Stimulated activated CD4-positive, alpha-beta T cell treated with anti-CD3 and anti-CD28 coated beads, Interleukin-12 subunit alpha, Interleukin-12 subunit beta, amount 100 ng/mL, for 24 hours (primary cell): ENCODE results near the gene HBG1.

ENCODE experiments used
- DNase-seq, 2 experiments: peaks; one replicate each; pipeline ENCODE4 v3.0.0-alpha.2; 2020; ENCODE audit warnings: low read depth in 2 of 2

HBG1 gene

GRCh38 chr11:5246772-5247471 lies 2.7 kb downstream of the HBG1 start:
- DNase-seq: no peak

DNA sequence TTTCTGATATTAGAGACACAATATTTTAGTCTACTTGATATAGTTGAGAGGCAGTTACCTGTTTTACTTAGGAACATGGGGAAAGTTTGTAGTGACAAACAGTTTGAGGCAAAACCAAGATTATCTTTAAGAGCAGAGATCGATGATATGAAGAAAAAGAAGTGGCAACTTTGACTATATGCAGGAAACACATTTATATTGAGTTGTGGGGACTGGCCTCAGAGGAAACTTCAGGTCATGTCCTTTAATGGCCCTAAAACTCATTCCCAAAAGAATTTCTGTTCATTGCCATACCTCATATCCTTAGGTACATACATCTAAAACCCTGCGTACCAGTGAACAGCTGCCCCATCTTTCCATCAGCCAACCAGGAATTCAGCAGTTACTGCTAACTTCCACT lies 4.5 kb downstream of the HBG1 start:
- no peak for DNase-seq

- no peak for DNase-seq
Observed at GRCh38 chr11:5243816-5244180, 5.9 kb downstream of the HBG1 start.

GRCh38 chr11:5242933-5243815 lies 6.5 kb downstream of the HBG1 start:
- DNase-seq: no peak

DNA sequence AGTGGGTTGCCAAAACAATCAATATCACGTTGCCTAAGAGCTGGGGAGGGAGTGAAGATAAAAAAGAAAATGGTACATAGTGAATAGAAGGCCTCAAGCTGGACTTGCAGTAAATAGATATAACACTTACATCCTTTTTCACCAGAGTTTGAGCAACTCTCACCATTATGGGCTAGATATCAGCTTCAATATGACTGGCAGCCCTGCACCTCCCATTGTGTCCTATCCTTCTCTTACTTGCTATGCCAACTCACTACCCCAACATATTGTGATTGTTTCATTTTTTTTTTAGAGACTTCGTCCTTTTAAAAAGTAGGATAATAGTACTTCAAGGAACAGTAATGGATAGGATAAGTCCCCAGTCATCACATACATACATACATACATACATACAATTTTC lies 7.4 kb downstream of the HBG1 start:
- no peak for DNase-seq

GRCh38 chr11:5241458-5241857 lies 8.2 kb downstream of the HBG1 start:
- DNase-seq: no peak

GRCh38 chr11:5240458-5240857 lies 9.2 kb downstream of the HBG1 start:
- no peak for DNase-seq

DNA sequence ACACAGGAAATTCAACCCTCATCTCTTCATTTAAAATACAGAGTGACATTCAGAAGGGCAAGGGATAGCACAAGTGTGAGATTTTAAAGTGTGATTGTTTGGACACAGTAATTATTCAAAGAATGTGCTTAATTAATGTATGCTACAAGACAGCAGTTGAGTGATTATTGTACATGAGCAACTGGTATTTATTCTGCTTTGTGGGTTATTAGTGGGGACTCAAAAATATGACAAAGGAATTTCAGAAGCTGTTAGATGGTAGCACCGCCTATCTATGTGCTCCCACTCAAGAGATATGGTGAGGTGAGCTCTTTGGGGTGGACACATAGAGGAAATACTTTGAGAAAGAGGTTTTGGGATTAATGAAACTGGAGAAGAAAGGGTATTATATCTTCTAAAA lies 9.6 kb downstream of the HBG1 start:
- DNase-seq: no peak

DNA sequence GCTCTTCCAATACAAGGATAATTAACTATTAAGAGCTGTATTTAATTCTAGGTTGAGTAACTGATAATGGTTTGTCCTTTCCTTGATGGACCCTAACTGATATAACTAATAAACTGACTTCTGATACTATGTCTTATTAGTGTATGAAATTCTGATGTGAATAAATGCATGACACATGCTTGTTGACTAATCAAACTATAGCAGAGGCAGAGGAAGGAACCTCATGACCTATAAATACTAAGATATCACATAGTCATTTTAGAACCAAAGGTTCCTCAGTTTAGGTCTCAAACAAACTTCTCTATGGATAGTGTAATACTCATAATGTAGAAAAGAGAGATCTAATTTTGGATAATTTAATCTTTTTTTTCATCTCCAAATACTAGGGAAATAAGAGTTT lies 10.6 kb downstream of the HBG1 start:
- no peak for DNase-seq

GRCh38 chr11:5238486-5238885 lies 11.2 kb downstream of the HBG1 start:
- no peak for DNase-seq

DNA sequence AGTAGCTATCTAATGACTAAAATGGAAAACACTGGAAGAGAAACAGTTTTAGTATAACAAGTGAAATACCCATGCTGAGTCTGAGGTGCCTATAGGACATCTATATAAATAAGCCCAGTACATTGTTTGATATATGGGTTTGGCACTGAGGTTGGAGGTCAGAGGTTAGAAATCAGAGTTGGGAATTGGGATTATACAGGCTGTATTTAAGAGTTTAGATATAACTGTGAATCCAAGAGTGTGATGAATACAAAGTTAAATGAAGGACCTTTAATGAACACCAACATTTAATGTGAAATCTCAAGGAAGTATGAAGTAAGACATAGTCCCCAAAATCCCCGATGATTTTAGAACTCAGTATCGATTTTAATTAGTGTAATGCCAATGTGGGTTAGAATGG lies 12.2 kb downstream of the HBG1 start:
- no peak for DNase-seq

GRCh38 chr11:5235364-5236095 lies 14.1 kb downstream of the HBG1 start:
- no peak for DNase-seq

GRCh38 chr11:5234381-5234834 lies 15.2 kb downstream of the HBG1 start, which contains the start of gene HBD:
Gene HBD, minus strand, starts transcription at chr11:5234483. Its CDS starts 50 bp downstream, at chr11:5234433.
- no peak for DNase-seq

- DNase-seq: no peak
Observed at GRCh38 chr11:5233307-5233706, 16.4 kb downstream of the HBG1 start.

DNA sequence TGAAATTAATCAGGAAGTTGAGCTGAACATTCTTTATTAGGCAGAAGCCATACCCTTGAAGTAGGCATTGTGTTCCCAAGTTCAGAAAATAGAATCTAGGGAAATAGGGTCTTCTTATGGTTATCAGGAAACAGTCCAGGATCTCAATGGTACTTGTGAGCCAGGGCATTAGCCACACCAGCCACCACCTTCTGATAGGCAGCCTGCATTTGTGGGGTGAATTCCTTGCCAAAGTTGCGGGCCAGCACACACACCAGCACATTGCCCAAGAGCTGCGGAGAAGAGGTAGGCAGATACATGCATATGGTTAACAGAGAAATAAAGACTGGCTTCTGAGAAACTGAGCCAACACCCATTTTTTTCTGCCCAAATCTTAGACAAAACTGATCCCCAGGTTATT lies 16.8 kb downstream of the HBG1 start:
- DNase-seq: no peak

DNA sequence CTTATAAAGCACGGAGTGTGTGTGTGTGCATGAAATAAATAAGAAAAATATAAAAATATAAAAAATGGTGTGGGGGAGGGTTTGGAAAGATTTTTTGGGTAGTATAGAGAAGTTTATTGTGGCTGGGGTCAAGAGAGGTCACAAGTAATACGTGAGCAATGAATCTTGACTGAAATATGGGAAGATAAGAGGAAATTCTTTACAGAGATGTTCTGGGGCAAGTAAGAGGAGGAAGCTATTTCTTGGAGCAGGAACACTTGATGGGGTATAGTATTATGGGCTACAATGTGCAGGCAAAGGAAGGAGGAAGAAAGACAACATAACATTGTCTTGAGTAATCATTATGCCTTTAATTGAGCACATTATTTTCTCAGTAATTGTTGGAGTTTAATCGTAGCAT lies 17.5 kb downstream of the HBG1 start:
- no peak for DNase-seq

DNA sequence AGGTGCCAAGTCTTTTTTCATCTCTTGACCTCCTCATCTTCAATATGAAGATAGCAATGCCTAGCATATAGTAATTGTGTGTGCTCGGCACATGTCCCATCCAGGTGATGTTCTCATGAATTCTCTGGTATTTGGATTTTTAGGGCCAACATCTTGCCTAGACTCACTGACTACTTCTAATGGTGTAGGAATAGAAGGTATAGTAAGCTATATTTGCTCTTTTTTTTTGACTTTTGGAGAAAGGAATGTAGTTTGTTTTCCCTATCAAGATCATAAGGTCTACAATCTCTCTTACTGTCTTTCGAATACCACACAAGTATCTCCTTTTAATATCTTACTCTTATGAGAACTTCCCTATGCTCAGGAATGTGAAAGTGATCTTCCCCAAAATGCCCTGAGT lies 18.5 kb downstream of the HBG1 start:
- DNase-seq: no peak

- no peak for DNase-seq
Observed at GRCh38 chr11:5230266-5230665, 19.4 kb downstream of the HBG1 start.

GRCh38 chr11:5229796-5230195 lies 19.9 kb downstream of the HBG1 start:
- DNase-seq: no peak

DNA sequence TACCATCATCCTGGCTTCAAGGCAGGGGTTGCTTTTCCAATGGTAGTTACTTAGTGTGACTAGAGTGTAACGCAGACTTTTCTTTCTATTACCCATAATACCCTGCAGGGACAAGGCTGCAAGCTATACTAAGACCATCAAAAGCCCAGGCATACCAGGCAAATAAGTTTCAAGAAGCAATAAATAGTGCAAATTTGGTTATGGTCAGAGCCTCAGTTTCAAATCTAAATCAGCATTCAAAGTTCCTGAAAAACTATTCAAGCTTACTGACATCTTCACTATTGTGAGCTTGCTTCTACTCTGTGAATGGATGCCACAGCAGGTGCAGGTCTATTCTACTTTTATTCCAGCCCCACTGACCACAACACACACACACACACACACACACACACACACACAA lies 20.3 kb downstream of the HBG1 start:
- DNase-seq: no peak

DNA sequence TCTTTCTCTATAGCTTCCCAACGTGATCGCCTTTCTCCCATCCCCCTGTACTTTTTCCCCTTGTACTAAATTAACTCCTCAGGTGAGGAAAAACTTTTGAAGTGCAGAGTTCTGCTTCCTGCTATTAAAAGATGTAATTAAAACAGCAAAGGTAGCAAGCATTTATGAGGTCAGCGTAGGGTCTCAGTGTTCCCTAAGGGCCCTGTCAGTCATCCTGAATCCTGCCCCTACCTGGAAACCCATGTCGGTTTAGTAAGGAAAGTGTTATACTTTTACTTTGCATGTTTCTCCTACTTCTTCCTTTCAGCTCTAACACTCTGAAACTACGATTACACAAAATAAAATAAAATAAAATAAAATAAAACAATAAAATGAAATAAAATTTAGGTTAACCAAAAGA lies 21.5 kb downstream of the HBG1 start:
- no peak for DNase-seq

GRCh38 chr11:5227681-5228080 lies 22.0 kb downstream of the HBG1 start:
- no peak for DNase-seq
